H1 (cell line): ENCODE measurements around the gene IRGC. TPM values are rescaled to one million over a fixed set of nuclear protein-coding genes. Genes with fewer than 3 reads are reported as not detected.
A peak's percentile ranks its signal among the peaks of the same experiment; 100 is the strongest.

ENCODE experiments used
- CTCF ChIA-PET: fragments of 300-600 bp; sonication (Branson Sonifier 250); formaldehyde crosslinking; loops from one replicate; lab custom pipeline; 2021; ENCODE audit not compliant: partially characterized antibody; lab: Charles Lee
- POLR2A ChIA-PET: fragments of 300-600 bp; sonication (Branson Sonifier 250); formaldehyde crosslinking; loops from one replicate; lab custom pipeline; 2021; ENCODE audit warnings: inconsistent platforms; ENCODE audit not compliant: partially characterized antibody; lab: Charles Lee
- DNase-seq, 2 experiments: peaks; one replicate each; pipeline versions ENCODE4 v3.0.0 to v3.0.0-alpha.2; 2010 to 2022; ENCODE audit warnings: low spot score in 2 of 2, low read depth in 1 of 2, mixed read lengths in 1 of 2
- FAIRE-seq: peaks from 2 replicates; lab custom pipeline; 2011; peaks lifted over from hg19 to GRCh38; lab: Jason Lieb, UNC
- H2AFZ ChIP-seq: 2 replicates; pipeline ENCODE4 v1.8.1; 2012; ENCODE audit warnings: low read length, inconsistent platforms
- H2AK5ac ChIP-seq: 2 replicates; pipeline ENCODE4 v1.6.1; 2013; ENCODE audit warnings: low read depth, low read length
- H2BK120ac ChIP-seq: replicated peaks from 2 replicates; pipeline ENCODE3; 2013; ENCODE audit warnings: low read depth, low read length, inconsistent platforms
- H2BK12ac ChIP-seq: 2 replicates; pipeline ENCODE4 v1.6.1; 2013; ENCODE audit warnings: low read depth, low read length
- H2BK15ac ChIP-seq: 2 replicates; pipeline ENCODE4 v1.6.1; 2013; ENCODE audit warnings: low read length
- H2BK20ac ChIP-seq: 2 replicates; pipeline ENCODE4 v1.6.1; 2013; ENCODE audit warnings: low read length
- H2BK5ac ChIP-seq: 2 replicates; pipeline ENCODE4 v1.6.1; 2013; ENCODE audit warnings: low read depth, low read length
- H3K14ac ChIP-seq: 2 replicates; pipeline ENCODE4 v1.6.1; 2013; ENCODE audit warnings: inconsistent platforms; ENCODE audit not compliant: insufficient read length
- H3K18ac ChIP-seq: 2 replicates; pipeline ENCODE4 v1.6.1; 2013; ENCODE audit warnings: low read length; ENCODE audit errors: extremely low read depth
- H3K23ac ChIP-seq: 2 replicates; pipeline ENCODE4 v1.6.1; 2013; ENCODE audit warnings: inconsistent platforms; ENCODE audit not compliant: insufficient read length
- H3K23me2 ChIP-seq: 2 replicates; pipeline ENCODE4 v1.6.1; 2013; ENCODE audit warnings: low read depth, low read length
- H3K27ac ChIP-seq: 2 replicates; pipeline ENCODE4 v1.6.1; 2011; ENCODE audit warnings: low read depth, low read length, inconsistent platforms
- H3K27me3 ChIP-seq, 4 experiments: replicated peaks in 1 of 4; 1 replicate in 1 of 4; 2 replicates in 3 of 4; pipeline versions ENCODE4 v1.6.1 to v1.8.1; 2011 to 2013; ENCODE audit warnings: low read length in 3 of 4, mild to moderate bottlenecking in 3 of 4, inconsistent platforms in 2 of 4, mixed read lengths in 2 of 4, moderate library complexity in 1 of 4; ENCODE audit not compliant: control insufficient read depth in 3 of 4, insufficient read depth in 3 of 4; ENCODE audit errors: extremely low read depth in 1 of 4
- H3K36me3 ChIP-seq, 4 experiments: 2 replicates each; pipeline versions ENCODE4 v1.6.1 to v1.8.1; 2011 to 2013; ENCODE audit warnings: mild to moderate bottlenecking in 4 of 4, low read length in 3 of 4, moderate library complexity in 2 of 4, control low read depth in 1 of 4, inconsistent platforms in 1 of 4; ENCODE audit not compliant: insufficient read depth in 4 of 4, control insufficient read depth in 2 of 4
- H3K4ac ChIP-seq: replicated peaks from 2 replicates; pipeline ENCODE3; 2013; ENCODE audit warnings: low read length, low read depth, mixed read lengths, inconsistent platforms; ENCODE audit not compliant: insufficient read length
- H3K4me1 ChIP-seq, 4 experiments: replicated peaks in 1 of 4; 1 replicate in 1 of 4; 2 replicates in 3 of 4; pipeline versions ENCODE4 v1.6.1 to v1.8.1; 2011 to 2013; ENCODE audit warnings: low read length in 3 of 4, inconsistent platforms in 2 of 4, mixed read lengths in 1 of 4; ENCODE audit not compliant: insufficient read depth in 4 of 4, control insufficient read depth in 3 of 4
- H3K4me2 ChIP-seq, 2 experiments: 2 replicates each; pipeline versions ENCODE4 v1.6.1 to v1.8.1; 2011 to 2013; ENCODE audit warnings: low read depth in 2 of 2, low read length in 2 of 2, control low read depth in 1 of 2, inconsistent platforms in 1 of 2, mild to moderate bottlenecking in 1 of 2; ENCODE audit not compliant: insufficient read depth in 1 of 2
- H3K4me3 ChIP-seq, 4 experiments: fragments of 200-600, 300-600 bp in 1 of 4; sonication (generic), shearing (Covaris generic), sonication (Bioruptor Twin) in 1 of 4; 2 replicates each; pipeline versions ENCODE4 v1.5.1 to v1.8.1; 2011 to 2016; ENCODE audit warnings: low read length in 4 of 4, low read depth in 3 of 4, control low read depth in 2 of 4, inconsistent platforms in 2 of 4, mild to moderate bottlenecking in 2 of 4, mixed read lengths in 1 of 4, moderate library complexity in 1 of 4; ENCODE audit not compliant: insufficient read depth in 2 of 4; ENCODE audit errors: extremely low read depth in 1 of 4
- H3K56ac ChIP-seq: replicated peaks from 2 replicates; pipeline ENCODE3; 2013; ENCODE audit warnings: low read depth, mild to moderate bottlenecking, mixed read lengths, low read length, inconsistent platforms; ENCODE audit not compliant: insufficient read length
- H3K79me1 ChIP-seq: 2 replicates; pipeline ENCODE4 v1.6.1; 2013; ENCODE audit warnings: low read depth, low read length, control low read depth
- H3K79me2 ChIP-seq, 2 experiments: 2 replicates each; pipeline versions ENCODE4 v1.6.1 to v1.8.1; 2012 to 2013; ENCODE audit warnings: low read length in 2 of 2, mild to moderate bottlenecking in 2 of 2, inconsistent platforms in 1 of 2; ENCODE audit not compliant: insufficient read depth in 2 of 2, control insufficient read depth in 1 of 2
- H3K9ac ChIP-seq, 4 experiments: replicated peaks in 1 of 4; 1 replicate in 1 of 4; 2 replicates in 3 of 4; pipeline versions ENCODE4 v1.6.1 to v1.8.1; 2011 to 2013; ENCODE audit warnings: low read depth in 3 of 4, low read length in 3 of 4, control low read depth in 2 of 4, mild to moderate bottlenecking in 2 of 4, moderate library complexity in 2 of 4, inconsistent platforms in 1 of 4; ENCODE audit errors: extremely low read depth in 1 of 4
- H3K9me3 ChIP-seq, 2 experiments: 2 replicates each; pipeline versions ENCODE4 v1.6.1 to v1.8.1; 2012 to 2013; ENCODE audit warnings: mild to moderate bottlenecking in 2 of 2, moderate library complexity in 2 of 2, control low read depth in 1 of 2, inconsistent platforms in 1 of 2, low read depth in 1 of 2, low read length in 1 of 2, mixed read lengths in 1 of 2; ENCODE audit not compliant: insufficient read depth in 2 of 2
- H4K20me1 ChIP-seq, 2 experiments: replicated peaks in 1 of 2; 2 replicates each; pipeline versions ENCODE3 to v1.8.1; 2011 to 2013; ENCODE audit warnings: inconsistent platforms in 2 of 2, low read length in 2 of 2, mild to moderate bottlenecking in 1 of 2; ENCODE audit not compliant: insufficient read depth in 2 of 2, control insufficient read depth in 1 of 2
- H4K5ac ChIP-seq: 2 replicates; pipeline ENCODE4 v1.6.1; 2013; ENCODE audit warnings: low read length, low read depth, mixed read lengths, inconsistent platforms; ENCODE audit not compliant: insufficient read length
- H4K8ac ChIP-seq: 2 replicates; pipeline ENCODE4 v1.8.0; 2013; ENCODE audit warnings: mild to moderate bottlenecking, moderate library complexity, low read length, inconsistent platforms; ENCODE audit not compliant: insufficient read depth; ENCODE audit errors: extremely low read depth
- H4K91ac ChIP-seq: replicated peaks from 2 replicates; pipeline ENCODE3; 2013; ENCODE audit warnings: low read length, mixed read lengths, inconsistent platforms; ENCODE audit not compliant: insufficient read length
- BACH1 ChIP-seq: IDR thresholded peaks from 2 replicates; pipeline ENCODE4 v1.6.1; 2012; ENCODE audit warnings: low read length, improper control_type of control experiment
- CHD1 ChIP-seq: IDR thresholded peaks from 2 replicates; pipeline ENCODE4 v1.6.1; 2012; ENCODE audit warnings: low read depth, low read length, improper control_type of control experiment
- CTBP2 ChIP-seq: IDR thresholded peaks from 2 replicates; pipeline ENCODE4 v1.7.0; 2011; ENCODE audit warnings: borderline replicate concordance, mild to moderate bottlenecking, moderate library complexity, mixed read lengths, low read length; ENCODE audit not compliant: insufficient read depth, insufficient read length
- EP300 ChIP-seq, 2 experiments: IDR thresholded peaks; 1 replicate in 1 of 2; 2 replicates in 1 of 2; pipeline ENCODE4 v1.6.1; 2011 to 2012; ENCODE audit warnings: low read depth in 2 of 2, low read length in 2 of 2, mild to moderate bottlenecking in 2 of 2, borderline replicate concordance in 1 of 2, inconsistent platforms in 1 of 2, moderate library complexity in 1 of 2
- HDAC6 ChIP-seq: IDR thresholded peaks from one replicate; pipeline ENCODE4 v1.7.1; 2012; ENCODE audit warnings: low read depth, mild to moderate bottlenecking, inconsistent platforms, low read length, moderate library complexity
- JUND ChIP-seq: IDR thresholded peaks from 2 replicates; pipeline ENCODE4 v1.6.1; 2011; ENCODE audit warnings: mild to moderate bottlenecking, improper control_type of control experiment, low read length
- POLR2AphosphoS5 ChIP-seq: IDR thresholded peaks from 2 replicates; pipeline ENCODE4 v1.6.1; 2011; ENCODE audit warnings: low read depth, low read length
- POU5F1 ChIP-seq: IDR thresholded peaks from 2 replicates; pipeline ENCODE4 v1.6.1; 2011; ENCODE audit warnings: low read depth, mild to moderate bottlenecking, low read length, moderate library complexity
- SAP30 ChIP-seq: fragments of 300-600 bp; sonication (generic); IDR thresholded peaks from 2 replicates; pipeline ENCODE4 v1.7.1; 2012; ENCODE audit warnings: low read length, moderate library complexity, mild to moderate bottlenecking, inconsistent platforms; ENCODE audit not compliant: insufficient read depth, insufficient replicate concordance
- SP4 ChIP-seq: IDR thresholded peaks from 2 replicates; pipeline ENCODE4 v1.6.1; 2012; ENCODE audit warnings: low read length, inconsistent platforms
- WGBS, 2 experiments: shearing (Covaris generic) in 1 of 2; methylation state at CpG; one replicate each; pipeline versions ENCODE4 v1.1.6 to v1.1.7; 2013 to 2015; ENCODE audit warnings: low lambda C conversion rate in 2 of 2, mixed read lengths in 2 of 2, inconsistent platforms in 1 of 2, low coverage in 1 of 2, missing lambda C conversion rate in 1 of 2; ENCODE audit not compliant: insufficient replicate concordance in 2 of 2, insufficient coverage in 1 of 2, insufficient read length in 1 of 2; ENCODE audit errors: extremely low coverage in 1 of 2, missing lambda C conversion rate in 1 of 2; 5-methylcytosine and 5-hydroxymethylcytosine counted together
- polyA plus RNA-seq, 7 experiments: library from polyadenylated mRNA; depleted of rRNA in 3 of 7; stranded (reverse) in 5 of 7; unstranded in 2 of 7; fragments of >200 nt in 5 of 7; fragments of 200-250 nt in 2 of 7; gene quantifications; 1 replicate in 5 of 7; 2 replicates in 1 of 7; 4 replicates in 1 of 7; pipeline versions ENCODE4 v1.2.1 to v1.2.3, GENCODE V29; 2011 to 2013; ENCODE audit warnings: missing spikeins in 2 of 7, mixed read lengths in 2 of 7
- total RNA-seq: library from RNA; stranded (reverse); fragmentation: NEBNext Ultra II Directional; extraction: Animal tissue kit (Norgen Biotek cat#: 25700); gene quantifications from 2 replicates; pipeline ENCODE4 v1.2.1, GENCODE V29; 2021
- TF ChIP-seq, protein P1 (sequence below), 3 experiments: IDR thresholded peaks; 1 replicate in 2 of 3; 2 replicates in 1 of 3; pipeline versions ENCODE4 v1.5.1 to v1.6.1; 2011; ENCODE audit warnings: low read length in 3 of 3, mild to moderate bottlenecking in 3 of 3, inconsistent platforms in 2 of 3, low read depth in 1 of 3, moderate library complexity in 1 of 3; ENCODE audit not compliant: insufficient read depth in 1 of 3; ENCODE audit errors: control extremely low read depth in 1 of 3

Gene IRGC
- total and polyA plus RNA-seq, 2 of the 8 experiments (the other 6 are each of a cell fraction or from before 2014, with no cell fraction given), result not detected

GRCh38 chr19:43767316-43767715 is 51.4 kb downstream of the IRGC start:
- ChIA-PET POLR2A (interaction anchor here (0.9 to 4.1 kb wide), 3 partner anchors 10 to 18 kb away, joined by 3 to 33 read pairs (median 3); partner anchors contain the start of gene SMG9), CTCF (interaction anchor here (0.9 to 37.0 kb wide), 5 partner anchors 11 to 46 kb away, joined by 3 to 703 read pairs (median 67); partner anchors contain the start of genes KCNN4 and SMG9)
- no peak overlapping the region for H4K91ac ChIP-seq
- no peak overlapping the region for H3K14ac ChIP-seq
- H4K5ac ChIP-seq, result no peak overlapping the region
- peaks cover 2 to 13% (median 4%) of the 10 kb centered on the region in 4 experiments; a peak in 6 of 7 replicates for H3K27me3 ChIP-seq
- H3K9ac ChIP-seq, result no peak overlapping the region
- FAIRE-seq, result no peak
- no peak overlapping the region for H2BK12ac ChIP-seq
- no peaks in the 10 kb centered on the region for H3K79me1 ChIP-seq
- H3K4me1 ChIP-seq, result peaks cover 0 to 4% (median 2%) of the 10 kb centered on the region in 4 experiments; a peak in 3 of 7 replicates
- DNase-seq, result no peak
- TF ChIP-seq EP300 (IDR thresholded peaks at IDR 0.05; ENCODE audit: borderline replicate concordance in 1 of 2, low read depth in 2 of 2, low read length in 2 of 2), result no peak
- TF ChIP-seq CTBP2, result no peak
- no peak for TF ChIP-seq POLR2AphosphoS5
- no peak for TF ChIP-seq SP4
- TF ChIP-seq, protein P1, sequence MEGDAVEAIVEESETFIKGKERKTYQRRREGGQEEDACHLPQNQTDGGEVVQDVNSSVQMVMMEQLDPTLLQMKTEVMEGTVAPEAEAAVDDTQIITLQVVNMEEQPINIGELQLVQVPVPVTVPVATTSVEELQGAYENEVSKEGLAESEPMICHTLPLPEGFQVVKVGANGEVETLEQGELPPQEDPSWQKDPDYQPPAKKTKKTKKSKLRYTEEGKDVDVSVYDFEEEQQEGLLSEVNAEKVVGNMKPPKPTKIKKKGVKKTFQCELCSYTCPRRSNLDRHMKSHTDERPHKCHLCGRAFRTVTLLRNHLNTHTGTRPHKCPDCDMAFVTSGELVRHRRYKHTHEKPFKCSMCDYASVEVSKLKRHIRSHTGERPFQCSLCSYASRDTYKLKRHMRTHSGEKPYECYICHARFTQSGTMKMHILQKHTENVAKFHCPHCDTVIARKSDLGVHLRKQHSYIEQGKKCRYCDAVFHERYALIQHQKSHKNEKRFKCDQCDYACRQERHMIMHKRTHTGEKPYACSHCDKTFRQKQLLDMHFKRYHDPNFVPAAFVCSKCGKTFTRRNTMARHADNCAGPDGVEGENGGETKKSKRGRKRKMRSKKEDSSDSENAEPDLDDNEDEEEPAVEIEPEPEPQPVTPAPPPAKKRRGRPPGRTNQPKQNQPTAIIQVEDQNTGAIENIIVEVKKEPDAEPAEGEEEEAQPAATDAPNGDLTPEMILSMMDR (IDR thresholded peaks at IDR 0.05; ENCODE audit: control extremely low read depth in 1 of 3, insufficient read depth in 1 of 3, low read depth in 1 of 3, low read length in 3 of 3), result no peak
- no peak for TF ChIP-seq POU5F1
- TF ChIP-seq SAP30, result no peak
- no peak for TF ChIP-seq HDAC6
- TF ChIP-seq JUND, result no peak
- no peak for TF ChIP-seq BACH1
- TF ChIP-seq CHD1, result no peak
- H3K36me3 ChIP-seq, result no peaks in the 10 kb centered on the region
- H4K20me1 ChIP-seq, result peaks cover 0 to 2% of the 10 kb centered on the region in 2 experiments
- H3K23ac ChIP-seq, result no peak overlapping the region
- no peak overlapping the region for H2BK5ac ChIP-seq
- no peak overlapping the region for H2BK20ac ChIP-seq
- H3K79me2 ChIP-seq, result no peaks in the 10 kb centered on the region
- no peak overlapping the region for H3K27ac ChIP-seq
- no peaks in the 10 kb centered on the region for H3K9me3 ChIP-seq
- H3K4me3 ChIP-seq, result no peak overlapping the region
- H3K4ac ChIP-seq, result no peak overlapping the region
- peak overlapping the region; percentile 24; the same call in 1 of the 2 replicates for H2AK5ac ChIP-seq
- no peak overlapping the region for H2BK15ac ChIP-seq
- H2AFZ ChIP-seq, result no peak overlapping the region
- no peak overlapping the region for H3K56ac ChIP-seq
- H3K18ac ChIP-seq, result no peak overlapping the region
- 82% methylated on average over 7 of the region's 7 CpGs; no CpG with 5 or more reads in 1 of the 2 experiments for WGBS, 2 experiments
- no peak overlapping the region for H2BK120ac ChIP-seq
- no peak overlapping the region for H3K4me2 ChIP-seq
- peak overlapping the region; percentile 82 for H4K8ac ChIP-seq
- no peaks in the 10 kb centered on the region for H3K23me2 ChIP-seq
